Lower leg skin (tissue), 4 donors: ENCODE data around the gene CHAT. TPM values are rescaled to one million over a fixed set of nuclear protein-coding genes. Genes with fewer than 3 reads are reported as not detected.

Source experiments
- DNase-seq, 2 donors: peaks; one replicate each; pipeline ENCODE4 v3.0.0-alpha.2; 2019; ENCODE audit warnings: low spot score in 2 of 2
- H3K4me3 ChIP-seq: fragments of 200-600 bp; sonication (generic); 2 replicates; pipeline ENCODE4 v1.5.1; 2017; ENCODE audit warnings: mild to moderate bottlenecking, low read depth; ENCODE audit not compliant: poor library complexity, severe bottlenecking
- CTCF ChIP-seq, 3 donors: fragments of 450-650 bp; IDR thresholded peaks; one replicate each; pipeline ENCODE4 v1.5.1; 2016; ENCODE audit warnings: antibody characterized with exemption in 3 of 3, mild to moderate bottlenecking in 3 of 3, moderate library complexity in 2 of 3
- POLR2A ChIP-seq, 2 donors: fragments of 450-650 bp; IDR thresholded peaks; one replicate each; pipeline ENCODE4 v1.6.1; 2016 to 2017; ENCODE audit warnings: antibody characterized with exemption in 2 of 2, mild to moderate bottlenecking in 1 of 2, moderate library complexity in 1 of 2
- WGBS, 2 donors: methylation state at CpG; one replicate each; pipeline ENCODE4 v1.1.5; 2018; 5-methylcytosine and 5-hydroxymethylcytosine counted together
- intact Hi-C: fragments of 100-400 bp; cut with DNase I; formaldehyde crosslinking; loops from one replicate; pipeline ENCODE4 v1.15.0; 2023; ENCODE audit warnings: low total_unique reads
- total RNA-seq, 4 donors: library from RNA; depleted of rRNA; stranded (reverse); fragments of >200 nt; gene quantifications; one replicate each; pipeline ENCODE4 v1.1.0, GENCODE V29; 2016

The CHAT gene
- total RNA-seq, 4 donors from 2014 or later, result not detected

DNA sequence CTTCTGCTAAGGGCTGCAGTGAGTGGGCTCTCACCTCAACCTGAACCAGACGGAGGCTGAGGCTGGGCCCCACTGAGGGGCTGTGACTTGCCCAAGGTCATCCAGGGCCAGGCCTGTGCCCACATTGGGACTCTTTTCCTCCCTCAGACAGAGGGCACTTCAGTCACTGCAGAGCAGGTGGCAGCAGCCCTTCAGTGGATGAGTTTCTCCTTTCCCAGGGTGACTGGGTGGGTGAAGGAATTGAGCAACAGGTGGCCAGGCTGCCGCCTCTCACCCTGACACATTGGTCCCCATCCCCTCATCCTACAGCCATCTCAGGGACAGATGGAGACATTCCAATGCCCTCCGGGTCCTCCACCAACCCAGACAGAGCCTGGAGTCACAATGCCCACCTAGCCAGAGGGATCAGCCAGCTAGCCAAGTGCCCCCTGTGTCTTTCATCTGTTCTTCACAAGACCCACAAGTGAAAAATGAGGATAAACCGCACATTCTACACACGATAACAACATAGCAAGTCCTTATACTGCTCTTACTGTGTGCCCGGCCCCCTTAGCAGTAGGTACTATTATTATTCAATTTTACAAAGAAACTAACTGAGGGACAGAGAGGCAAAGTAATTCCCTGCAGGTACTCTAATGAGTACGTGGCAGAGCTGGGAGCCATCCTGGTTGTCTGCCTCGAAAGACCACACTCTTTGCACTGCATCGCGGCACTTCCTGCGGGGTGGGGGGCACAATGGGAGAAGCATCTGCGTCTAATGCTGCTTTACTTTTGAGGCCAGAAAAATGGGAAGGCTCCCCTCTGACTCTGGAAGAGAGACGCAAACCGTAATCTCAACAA is 5.5 kb upstream of the CHAT start:
- intact Hi-C loops, result loop anchor here (10.0 kb wide), 1 partner anchor 874 kb away; no protein-coding TSS in a partner anchor
- DNase-seq, result peak in 1 of 2 donors; percentile 66
- H3K4me3 ChIP-seq, result no peak overlapping the region
- TF ChIP-seq CTCF (IDR thresholded peaks at IDR 0.05), result no peak
- no peak for TF ChIP-seq POLR2A (IDR thresholded peaks at IDR 0.05)
- 12 to 14% methylated on average over 13 to 14 of the region's 14 CpGs for WGBS, 2 donors

DNA sequence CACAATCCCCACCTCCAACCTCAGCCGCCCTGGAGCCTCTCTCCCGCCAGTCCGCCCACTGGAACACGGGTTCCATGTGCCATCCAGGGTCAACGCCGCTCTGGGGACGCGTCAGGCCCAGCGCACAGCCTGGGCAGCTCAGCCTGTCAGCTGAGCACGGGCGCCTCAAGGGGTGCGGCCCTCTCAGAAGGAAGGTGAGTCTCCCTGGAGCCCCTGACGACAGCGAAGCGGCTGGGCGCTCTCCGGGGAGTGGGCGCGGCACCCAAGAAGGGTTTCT is 4.9 kb upstream of the CHAT start:
- no peak for TF ChIP-seq POLR2A (IDR thresholded peaks at IDR 0.05)
- intact Hi-C loops, result loop anchor here (10.0 kb wide), 1 partner anchor 874 kb away; no protein-coding TSS in a partner anchor
- H3K4me3 ChIP-seq, result no peak overlapping the region
- no peak for DNase-seq
- WGBS, 2 donors, result 1 to 7% methylated on average over 10 to 15 of the region's 19 CpGs

DNA sequence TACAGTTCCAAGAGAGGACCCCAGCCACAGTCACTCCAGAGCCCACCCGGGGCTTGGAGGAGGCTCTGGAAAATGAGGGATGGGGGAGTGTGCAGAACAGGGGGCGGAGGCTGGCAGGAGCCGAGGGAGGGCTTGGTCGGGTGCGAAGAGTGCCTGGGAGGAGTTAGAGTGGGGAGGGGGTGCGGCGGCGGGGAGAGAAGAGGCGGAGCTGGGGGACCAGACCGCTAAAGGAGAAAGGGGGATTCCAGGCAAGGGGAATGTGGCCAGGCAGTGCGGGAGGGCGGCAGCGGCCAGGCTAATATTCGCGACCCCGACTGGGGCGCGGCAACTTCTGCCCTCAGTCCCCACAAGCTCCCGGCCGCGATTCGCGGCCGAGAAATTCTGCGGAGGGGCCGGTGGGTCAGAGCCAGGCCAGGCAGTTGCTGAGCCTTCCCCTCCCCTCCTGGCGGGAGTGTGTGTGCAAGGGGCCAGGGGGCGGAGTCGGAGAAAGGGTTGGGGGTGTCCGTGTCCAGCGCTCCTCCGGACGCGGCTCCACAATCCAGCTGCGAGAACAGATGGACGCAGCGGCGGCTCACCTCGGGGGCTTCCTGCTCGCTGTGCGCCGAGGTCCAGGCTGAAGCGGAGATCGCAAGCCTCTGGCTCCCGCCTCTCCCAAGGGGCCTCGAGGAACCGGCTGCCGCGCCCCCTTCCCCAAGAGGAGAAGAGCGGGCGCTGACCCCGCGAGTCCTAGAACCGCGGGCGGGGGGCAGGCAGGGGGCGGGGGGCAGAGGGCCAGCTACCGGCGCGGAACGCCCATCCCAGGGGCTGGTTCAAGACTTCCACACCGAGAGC is 4.3 kb upstream of the CHAT start:
- intact Hi-C loops, result loop anchor here (10.0 kb wide), 1 partner anchor 875 kb away; no protein-coding TSS in a partner anchor
- 1 to 3% methylated on average over 37 to 53 of the region's 62 CpGs for WGBS, 2 donors
- no peak overlapping the region for H3K4me3 ChIP-seq
- TF ChIP-seq CTCF (IDR thresholded peaks at IDR 0.05), result no peak
- TF ChIP-seq POLR2A (IDR thresholded peaks at IDR 0.05), result no peak
- DNase-seq, result peak in 1 of 2 donors; percentile 76

GRCh38 chr10:49610114-49610457 is 3.8 kb upstream of the CHAT start, which contains the start of gene SLC18A3:
Gene SLC18A3, plus strand, starts transcription at chr10:49610310. Its CDS starts 431 bp downstream, at chr10:49610741.
- intact Hi-C loops, result no loop called here
- TF ChIP-seq CTCF (IDR thresholded peaks at IDR 0.05) (no peak), POLR2A (IDR thresholded peaks at IDR 0.05) (no peak)
- no peak within 1 kb of the TSS for H3K4me3 ChIP-seq
- peak in 1 of 2 donors; percentile 74 for DNase-seq
- 1 to 2% methylated on average over 27 to 41 of the region's 43 CpGs for WGBS, 2 donors

GRCh38 chr10:49610458-49611165 is 3.2 kb upstream of the CHAT start:
- H3K4me3 ChIP-seq, result no peak overlapping the region
- WGBS, 2 donors, result 6% methylated on average over 7 to 41 of the region's 72 CpGs
- DNase-seq, result peak in 1 of 2 donors; percentile 48
- no peak for TF ChIP-seq POLR2A (IDR thresholded peaks at IDR 0.05)
- TF ChIP-seq CTCF (IDR thresholded peaks at IDR 0.05), result no peak
- intact Hi-C loops, result no loop called here
